IPS DF 4.7 (cell line): ENCODE measurements around the gene UBE2S.

Experiments
- DNase-seq: peaks from one replicate; pipeline ENCODE4 v3.0.0-alpha.2; 2013; ENCODE audit warnings: low spot score; ENCODE audit errors: extremely low read depth

The UBE2S gene

GRCh38 chr19:55365245-55365644, 42.3 kb downstream of the UBE2S start:
- no peak for DNase-seq

GRCh38 chr19:55362990-55363716, 44.4 kb downstream of the UBE2S start, which contains the start of gene GARIN5B:
Gene GARIN5B, minus strand, starts transcription at chr19:55363260. Its CDS starts 194 bp downstream, at chr19:55363066.
- no peak for DNase-seq

DNA sequence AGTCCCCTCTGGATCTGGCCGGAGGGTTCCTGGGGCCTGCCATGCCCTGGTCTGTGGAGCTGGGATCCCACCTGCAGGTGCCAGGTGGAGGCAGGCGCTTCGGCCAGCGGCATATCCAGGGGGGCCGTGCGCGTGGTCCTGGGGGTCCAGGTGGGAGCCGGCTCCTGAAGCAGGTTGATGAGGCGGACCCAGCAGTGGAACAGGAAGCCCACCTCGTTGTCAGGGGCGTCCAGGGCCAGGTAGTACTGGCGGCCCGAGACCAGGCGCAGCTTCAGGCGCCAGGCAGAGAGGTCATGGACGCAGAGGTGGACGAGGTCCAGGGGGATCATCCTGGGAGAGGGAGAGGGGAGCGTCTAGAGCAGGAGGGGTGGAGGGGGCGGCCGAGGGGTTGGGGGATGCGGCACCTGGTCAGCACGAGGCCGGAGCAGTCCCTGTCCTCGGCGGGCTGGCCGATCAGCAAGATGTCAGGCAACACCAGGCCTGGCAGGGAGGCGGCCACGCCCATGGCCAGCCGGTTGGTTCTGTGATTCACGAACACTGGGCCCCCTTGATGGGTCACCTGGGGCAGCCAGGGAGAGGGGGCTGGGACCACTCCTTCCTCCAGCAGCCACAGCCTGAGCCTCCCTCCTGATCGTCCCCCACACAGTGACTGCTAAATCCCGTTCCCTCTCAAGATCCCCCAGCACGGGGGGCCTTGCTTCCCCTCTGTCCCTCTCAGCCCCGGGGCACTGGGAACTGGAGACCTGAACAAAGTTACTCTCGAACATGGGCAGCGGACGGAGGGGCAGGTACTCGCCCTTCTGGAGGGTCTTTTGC, 45.2 kb downstream of the UBE2S start:
- DNase-seq: no peak

GRCh38 chr19:55360902-55361301, 46.7 kb downstream of the UBE2S start:
- DNase-seq: no peak

GRCh38 chr19:55358943-55359908, 48.4 kb downstream of the UBE2S start:
- no peak for DNase-seq

DNA sequence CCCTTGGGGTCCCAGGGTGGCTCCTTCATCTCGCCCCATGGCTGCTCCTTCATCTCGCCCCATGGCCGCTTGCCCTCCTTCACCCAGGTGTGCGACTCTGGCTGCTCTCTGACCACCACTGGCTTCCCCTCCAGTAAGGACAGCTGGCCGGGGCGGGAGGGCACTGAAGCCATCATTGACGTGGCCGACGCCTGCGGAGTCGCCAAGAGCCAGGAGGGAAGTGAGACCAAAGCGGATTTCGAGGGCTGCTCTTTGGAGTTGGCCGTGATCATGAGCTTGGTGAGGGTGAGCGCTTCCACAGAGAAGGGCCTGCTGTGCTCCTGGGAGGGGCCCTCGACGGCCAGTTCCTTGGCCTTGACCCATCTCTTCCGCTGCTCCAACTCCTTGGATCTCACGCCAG, 49.1 kb downstream of the UBE2S start:
- no peak for DNase-seq

DNA sequence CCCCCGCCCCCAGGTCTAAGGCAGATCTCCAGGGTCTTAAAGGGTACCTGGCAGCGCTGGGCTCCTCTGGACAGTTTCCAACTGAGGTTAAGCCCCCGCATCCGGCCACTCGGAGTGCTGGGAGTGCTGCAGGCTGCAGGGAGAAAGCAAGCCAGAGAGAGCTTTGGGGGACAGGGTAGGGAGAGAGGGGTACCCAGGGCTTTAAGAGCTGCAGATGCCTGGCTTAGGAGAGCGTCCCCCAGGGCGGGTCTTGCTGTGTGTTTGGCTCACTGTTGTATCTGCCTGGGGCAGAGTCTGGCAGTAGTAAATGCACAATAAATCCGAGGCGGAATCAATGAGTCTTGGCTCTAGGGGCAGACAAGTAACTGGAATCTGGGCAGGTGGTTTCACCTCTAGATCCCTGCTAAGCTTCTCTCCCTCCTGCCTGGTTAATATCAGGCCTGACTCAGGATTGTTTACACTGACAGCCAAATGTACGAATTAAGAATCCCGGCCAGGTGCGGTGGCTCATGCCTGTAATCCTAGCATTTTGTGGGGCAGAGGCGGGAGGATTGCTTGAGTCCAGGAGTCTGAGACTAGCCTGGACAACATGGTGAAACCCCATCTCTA, 52.3 kb downstream of the UBE2S start:
- DNase-seq: no peak

DNA sequence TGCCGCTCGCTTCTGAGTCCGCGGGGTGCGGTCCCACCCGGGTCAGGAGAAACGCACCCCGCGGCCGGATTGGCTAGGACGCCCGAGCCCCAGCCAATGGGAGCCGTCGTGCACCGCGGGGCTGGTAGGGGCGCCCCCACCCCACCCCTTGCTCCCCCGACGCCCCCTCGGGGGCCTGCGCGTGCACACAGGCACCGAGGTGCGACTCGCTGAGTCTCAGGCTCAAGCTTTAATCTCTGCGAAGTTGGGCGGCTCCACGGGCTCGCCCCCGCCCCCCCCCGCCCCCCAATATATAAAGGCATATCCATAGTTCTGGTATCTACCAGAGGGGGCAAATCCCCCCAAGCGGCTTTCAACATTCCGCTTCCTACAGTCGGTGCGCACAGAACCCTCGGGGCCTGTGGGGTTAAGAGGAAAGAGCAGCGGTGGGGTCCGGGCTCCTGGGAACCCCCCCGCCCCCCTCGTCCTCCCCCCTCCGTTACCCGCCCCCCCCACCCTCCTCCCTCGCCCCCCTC, 52.8 kb downstream of the UBE2S start, which contains the start of gene COX6B2:
Gene COX6B2, minus strand, starts transcription at position 22 of the 515 bp plus-strand sequence. CDS start 198 bp downstream, outside the sequence.
- no peak for DNase-seq

GRCh38 chr19:55353803-55354697, 53.5 kb downstream of the UBE2S start:
- no peak for DNase-seq

- no peak for DNase-seq
These were observed 54.2 kb downstream of the UBE2S start for GRCh38 chr19:55353356-55353802.

GRCh38 chr19:55352549-55353145, 54.9 kb downstream of the UBE2S start:
- DNase-seq: no peak

DNA sequence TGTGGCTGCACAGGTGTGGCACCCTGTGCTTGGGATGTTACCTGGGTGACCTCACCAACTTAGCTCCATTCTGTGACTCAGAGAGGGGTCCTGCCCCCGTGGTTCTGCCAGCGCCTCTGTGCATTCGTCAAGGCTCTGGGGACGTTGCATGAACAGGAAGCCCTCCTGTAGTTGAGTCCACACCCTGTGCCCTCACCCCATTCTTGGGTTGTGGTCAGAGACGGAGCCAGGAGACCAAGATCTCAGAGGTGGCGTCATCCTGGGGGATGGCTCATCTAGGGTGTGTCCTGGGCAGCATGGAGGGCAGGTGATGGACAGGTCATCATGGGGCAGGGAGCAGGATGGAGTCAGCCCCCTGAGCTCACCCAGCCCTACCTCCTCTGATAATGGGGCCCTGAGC, 55.5 kb downstream of the UBE2S start:
- no peak for DNase-seq

GRCh38 chr19:55350620-55351315, 56.8 kb downstream of the UBE2S start:
- no peak for DNase-seq
